Umbilical cord (tissue), 2 donors: Measurements from ENCODE around the gene SYT12. TPM values are rescaled to one million over a fixed set of nuclear protein-coding genes. Genes with fewer than 3 reads are reported as not detected.

ENCODE experiments used
- DNase-seq: peaks from one replicate; pipeline ENCODE4 v3.0.0-alpha.2; 2015; ENCODE audit warnings: low spot score
- total RNA-seq: library from RNA; depleted of rRNA; stranded (reverse); fragments of >200 nt; gene quantifications from one replicate; pipeline ENCODE4 v1.2.3, GENCODE V29; 2014; ENCODE audit warnings: low replicate concordance; ENCODE audit not compliant: insufficient read depth

Gene SYT12
- total RNA-seq, 1 donor from 2014 or later, result 3.1 TPM

GRCh38 chr11:67027943-67028542, 5.1 kb downstream of the SYT12 start:
- DNase-seq, result no peak

DNA sequence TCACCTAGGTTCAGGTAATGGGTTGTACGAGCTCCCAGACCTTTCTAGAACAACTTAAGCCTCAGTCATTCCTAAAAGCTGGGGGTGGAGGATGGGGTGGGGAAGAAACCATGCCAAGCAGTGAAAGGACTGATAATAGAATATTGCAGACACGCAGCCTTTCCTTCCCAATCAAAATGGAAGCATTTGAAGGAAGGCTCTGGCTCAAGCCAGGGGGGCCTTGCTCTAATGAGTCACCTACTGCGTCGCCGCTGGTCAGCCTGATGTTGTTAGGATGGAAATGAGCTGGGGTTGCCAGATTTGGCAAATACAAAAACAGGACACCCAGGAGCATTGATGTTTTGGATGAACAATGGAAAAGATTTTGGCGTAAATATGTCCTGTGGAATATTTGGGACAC, 6.2 kb downstream of the SYT12 start:
- no peak for DNase-seq

DNA sequence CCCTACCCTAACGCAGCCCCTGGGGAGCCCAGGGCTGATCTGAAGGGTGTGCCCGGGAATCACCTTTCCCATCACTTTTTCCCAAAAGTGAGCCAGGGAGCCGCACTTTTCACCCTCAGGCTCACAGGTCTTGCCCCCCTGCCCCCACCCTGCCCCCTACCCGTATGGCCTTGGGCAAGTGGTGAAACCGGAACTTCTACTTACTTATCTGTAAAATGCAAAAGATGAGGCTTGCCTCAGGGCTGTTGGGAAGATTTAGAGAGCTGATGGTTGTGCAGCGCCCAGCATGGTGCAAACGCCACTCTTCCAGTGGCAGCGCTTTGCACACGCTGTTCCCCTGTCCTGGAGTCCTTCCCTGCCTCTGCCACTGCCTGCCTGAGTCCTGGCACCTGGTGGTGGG, 8.0 kb downstream of the SYT12 start:
- no peak for DNase-seq

GRCh38 chr11:67031791-67032561, 9.0 kb downstream of the SYT12 start:
- DNase-seq, result no peak

GRCh38 chr11:67032830-67033551, 10.1 kb downstream of the SYT12 start:
- DNase-seq, result peak; percentile 42

DNA sequence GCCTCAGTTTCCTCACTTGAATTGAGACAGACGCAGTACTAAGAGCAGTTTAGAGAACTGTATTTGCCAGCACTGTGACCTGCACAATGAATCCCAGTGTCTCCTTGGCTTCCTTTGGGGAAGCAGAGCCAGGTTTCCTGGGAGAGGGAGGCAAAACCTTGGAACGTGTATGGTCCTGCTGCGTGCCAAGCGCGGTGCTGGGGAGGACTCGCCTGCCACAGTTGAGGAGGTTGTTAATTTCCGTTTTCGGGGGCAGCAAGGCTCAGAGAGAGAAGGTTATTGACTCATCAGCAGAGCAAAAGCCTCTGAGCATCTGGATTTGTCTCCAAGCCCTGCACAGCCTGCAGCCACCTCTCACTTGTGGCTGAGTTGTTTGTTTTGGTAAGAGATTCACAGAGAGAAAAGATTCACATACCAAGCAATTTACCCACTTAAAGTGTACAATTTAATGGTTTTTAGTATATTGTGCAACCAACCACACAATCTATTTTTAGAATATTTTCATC, 10.8 kb downstream of the SYT12 start:
- peak; percentile 44 for DNase-seq

DNA sequence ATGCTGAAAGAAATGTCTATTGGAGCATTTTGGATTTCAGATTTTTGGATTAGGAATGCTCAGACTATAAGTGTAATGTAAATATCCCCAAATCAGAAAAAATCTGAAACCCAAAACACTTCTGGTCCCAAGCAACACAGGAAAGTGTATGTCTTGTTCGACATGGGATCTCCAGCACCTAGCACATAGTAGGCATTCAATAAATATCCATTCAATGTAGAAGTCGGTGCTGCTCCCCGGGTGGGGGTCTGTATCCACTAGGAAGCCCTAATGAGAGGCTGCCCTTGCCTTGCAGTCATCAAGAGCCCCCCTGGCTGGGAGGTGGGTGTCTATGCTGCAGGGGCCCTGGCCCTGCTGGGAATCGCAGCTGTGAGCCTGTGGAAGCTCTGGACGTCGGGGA, 11.4 kb downstream of the SYT12 start:
- DNase-seq, result no peak

DNA sequence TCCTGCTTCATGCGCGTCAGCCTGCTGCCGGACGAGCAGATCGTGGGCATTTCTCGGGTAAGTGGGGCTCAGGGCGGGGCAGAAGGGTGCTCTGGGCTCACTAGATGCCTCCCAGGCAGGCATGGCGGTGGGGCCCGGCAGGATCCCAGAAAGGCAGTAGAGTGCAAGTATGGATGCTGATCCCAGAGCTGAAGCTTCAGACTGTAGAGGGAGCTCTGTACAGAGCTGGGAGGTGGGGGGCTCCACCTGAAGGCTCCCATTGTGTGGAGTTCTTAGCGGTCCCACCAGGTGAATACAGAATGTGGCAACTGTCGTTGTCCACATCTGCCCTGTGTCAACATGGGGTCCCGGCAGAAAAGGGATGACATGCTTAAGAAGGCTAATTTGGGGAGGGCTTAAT, 17.2 kb downstream of the SYT12 start:
- no peak for DNase-seq

- DNase-seq, result no peak
Measured at GRCh38 chr11:67041602-67042001, 18.7 kb downstream of the SYT12 start.

GRCh38 chr11:67043572-67044349, 20.8 kb downstream of the SYT12 start:
- no peak for DNase-seq

DNA sequence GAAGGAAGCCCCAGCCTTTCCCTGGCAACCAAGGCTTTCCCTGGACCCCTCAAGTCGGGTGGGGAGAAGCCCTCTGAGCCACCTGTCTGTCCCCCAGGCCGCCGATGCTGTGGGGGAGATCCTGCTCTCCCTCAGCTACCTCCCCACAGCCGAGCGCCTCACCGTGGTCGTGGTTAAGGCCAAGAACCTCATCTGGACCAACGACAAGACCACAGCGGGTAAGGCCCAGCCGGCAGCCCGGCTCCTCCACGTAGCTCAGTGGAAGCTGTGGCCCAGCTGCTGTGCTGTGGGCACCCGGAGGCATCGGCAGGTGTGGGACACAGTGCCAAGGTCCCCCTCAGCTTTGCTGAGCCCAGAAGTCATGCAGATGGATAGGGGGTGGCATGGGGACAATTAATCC, 21.6 kb downstream of the SYT12 start:
- DNase-seq, result no peak

DNA sequence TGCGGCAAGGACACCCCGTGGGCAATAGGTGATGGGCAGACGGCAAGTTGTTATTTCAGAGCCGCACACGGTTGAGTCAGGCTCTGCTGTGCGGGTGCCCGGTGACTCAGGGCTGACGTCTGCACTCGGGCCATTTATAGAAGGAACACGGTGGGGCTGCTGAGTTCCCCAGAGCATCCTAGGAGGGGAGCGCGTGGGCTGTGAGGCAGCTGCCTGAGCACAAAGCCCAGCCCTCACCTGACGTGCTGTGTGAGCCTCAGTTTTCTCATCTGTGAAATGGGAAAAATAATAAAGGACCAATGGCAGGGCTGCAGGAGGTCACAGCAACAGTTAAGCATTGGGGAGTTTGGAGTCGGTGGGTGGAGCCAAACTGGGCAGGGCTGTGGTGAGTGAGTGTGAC, 22.4 kb downstream of the SYT12 start:
- DNase-seq, result no peak

DNA sequence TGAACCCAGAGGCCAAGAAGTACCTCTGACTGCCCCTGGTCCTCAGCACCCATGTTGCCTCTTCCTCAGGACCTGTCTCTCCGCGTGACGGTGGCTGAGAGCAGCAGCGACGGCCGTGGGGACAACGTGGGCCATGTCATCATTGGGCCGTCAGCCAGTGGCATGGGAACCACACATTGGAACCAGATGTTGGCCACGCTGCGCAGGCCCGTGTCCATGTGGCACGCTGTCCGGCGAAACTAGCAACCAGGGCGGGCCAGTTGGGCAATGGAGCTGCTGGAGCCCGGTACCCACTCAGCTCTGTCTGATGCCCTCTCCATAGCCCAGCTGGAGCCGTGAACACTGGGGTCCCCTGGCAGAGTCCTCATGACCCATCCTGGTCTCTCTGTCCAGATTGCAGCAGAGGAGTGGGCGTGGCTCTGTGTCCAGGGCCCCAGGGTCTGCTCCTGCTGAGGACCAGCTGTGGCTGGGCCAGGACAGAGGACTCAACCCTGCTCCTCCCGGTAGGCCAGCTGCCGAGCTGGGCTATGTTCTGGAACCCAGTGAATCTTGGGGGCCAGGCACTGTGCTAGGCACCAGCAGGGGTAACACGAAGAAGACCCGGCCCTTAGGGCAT, 25.7 kb downstream of the SYT12 start:
- DNase-seq, result no peak

DNA sequence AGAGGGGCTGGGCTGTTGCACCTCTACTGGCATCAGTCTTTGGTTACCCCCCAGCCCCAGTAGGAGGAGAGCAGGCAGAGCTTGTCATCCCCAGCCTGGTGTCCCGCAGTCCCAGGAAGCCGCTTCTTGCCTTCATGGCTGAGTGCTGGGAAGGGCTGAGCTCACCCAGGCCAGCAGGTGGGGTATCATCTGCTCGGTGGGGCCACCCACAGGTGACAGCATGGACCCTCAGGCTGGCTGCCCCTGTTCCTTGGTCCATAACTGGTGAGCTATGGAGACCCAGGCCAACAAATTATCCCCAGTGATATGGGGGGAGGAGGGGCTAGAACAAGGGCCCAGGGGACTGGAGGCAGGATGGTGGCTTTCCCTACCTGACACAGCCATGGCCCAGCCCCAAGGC, 27.2 kb downstream of the SYT12 start:
- DNase-seq, result no peak

DNA sequence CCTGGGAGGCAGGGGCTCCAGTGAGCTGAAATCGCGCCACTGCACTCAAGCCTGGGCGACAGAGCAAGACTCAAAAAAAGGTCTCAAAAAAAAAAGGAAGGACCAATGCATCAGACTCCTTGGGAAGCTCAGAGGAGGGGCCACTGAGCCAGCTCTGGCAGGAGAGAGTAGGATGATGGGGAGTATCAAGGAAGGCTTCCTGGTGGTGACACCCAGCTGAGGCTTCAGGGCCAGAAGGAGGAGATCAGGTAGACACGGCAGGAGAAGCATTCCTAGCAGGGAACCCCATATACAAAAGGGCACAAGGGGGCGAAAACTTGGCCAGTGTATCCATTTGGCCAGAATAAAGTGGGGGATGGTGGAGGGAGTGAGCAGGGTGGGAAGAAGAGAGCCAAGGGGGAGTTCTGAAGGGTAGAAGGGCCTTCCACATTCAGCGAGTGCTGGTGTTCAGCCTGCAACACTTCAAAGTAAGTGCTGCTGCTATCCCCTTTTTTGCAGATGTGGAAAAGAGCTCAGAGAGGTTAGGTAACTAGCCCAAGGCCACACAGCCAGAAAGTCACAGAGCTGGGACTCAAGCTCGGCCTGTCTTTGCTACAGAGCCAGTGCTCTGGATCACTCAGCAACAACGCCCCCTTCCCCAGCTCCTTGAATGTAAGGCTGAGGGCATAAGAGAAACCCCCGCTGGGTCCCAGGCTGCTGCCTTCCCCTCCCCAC, 28.4 kb downstream of the SYT12 start:
- DNase-seq, result no peak

GRCh38 chr11:67051945-67052488, 29.1 kb downstream of the SYT12 start:
- no peak for DNase-seq

DNA sequence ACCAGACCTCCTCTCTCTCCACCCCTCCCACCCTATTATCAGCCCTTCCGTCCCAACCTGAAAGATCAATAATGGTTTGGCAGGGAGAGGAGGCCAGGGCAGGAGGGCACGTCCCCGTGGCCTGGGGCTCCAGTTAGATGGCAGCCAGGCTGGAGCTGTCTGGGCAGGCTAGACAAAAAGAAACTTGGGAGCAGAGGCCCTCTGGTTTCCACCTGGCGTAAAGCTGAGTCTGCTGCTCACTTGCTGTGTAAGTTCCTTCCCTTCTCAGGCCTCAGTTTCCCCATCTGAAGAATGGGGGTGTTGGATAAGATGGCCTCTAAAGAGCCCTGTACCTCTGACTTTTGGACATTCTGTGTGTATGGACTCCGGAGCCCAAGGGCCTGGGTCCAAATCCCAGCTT, 30.0 kb downstream of the SYT12 start:
- DNase-seq, result no peak

- DNase-seq, result peak; percentile 34
Measured at GRCh38 chr11:67053896-67054329, 31.0 kb downstream of the SYT12 start.

- DNase-seq, result no peak
Measured at GRCh38 chr11:67054346-67054835, 31.5 kb downstream of the SYT12 start.

- DNase-seq, result peak; percentile 77
Measured at GRCh38 chr11:67054836-67055523, 32.0 kb downstream of the SYT12 start.
